Liver (tissue), 9 donors: Measurements from ENCODE around the gene RYR2. TPM values are rescaled to one million over a fixed set of nuclear protein-coding genes. Genes with fewer than 3 reads are reported as not detected.

Experiments used
- DNase-seq: peaks from one replicate; pipeline ENCODE4 v3.0.0-alpha.2; 2017; ENCODE audit warnings: low spot score
- H3K27ac ChIP-seq, 2 donors: one replicate each; pipeline ENCODE4 v1.7.0; 2013; ENCODE audit warnings: inconsistent platforms in 2 of 2, low read length in 2 of 2, control low read depth in 1 of 2, low read depth in 1 of 2, mild to moderate bottlenecking in 1 of 2
- H3K27me3 ChIP-seq, 4 donors: one replicate each; pipeline versions ENCODE4 v1.6.1 to v1.7.0; 2013; ENCODE audit warnings: low read length in 3 of 4, inconsistent platforms in 1 of 4, mild to moderate bottlenecking in 1 of 4, moderate library complexity in 1 of 4; ENCODE audit not compliant: control insufficient read depth in 4 of 4, insufficient read depth in 4 of 4
- H3K36me3 ChIP-seq, 4 donors: one replicate each; pipeline versions ENCODE4 v1.6.1 to v1.7.0; 2013; ENCODE audit warnings: low read length in 3 of 4, mild to moderate bottlenecking in 3 of 4, low read depth in 1 of 4, moderate library complexity in 1 of 4; ENCODE audit not compliant: control insufficient read depth in 4 of 4, insufficient read depth in 3 of 4
- H3K4me1 ChIP-seq, 4 donors: one replicate each; pipeline versions ENCODE4 v1.6.1 to v1.7.0; 2013; ENCODE audit warnings: low read length in 3 of 4, mild to moderate bottlenecking in 3 of 4, moderate library complexity in 1 of 4; ENCODE audit not compliant: control insufficient read depth in 4 of 4, insufficient read depth in 4 of 4
- H3K4me3 ChIP-seq, 3 donors: one replicate each; pipeline versions ENCODE4 v1.6.1 to v1.7.0; 2013; ENCODE audit warnings: low read length in 3 of 3, control low read depth in 1 of 3, low read depth in 1 of 3, mild to moderate bottlenecking in 1 of 3
- H3K9ac ChIP-seq, 2 donors: one replicate each; pipeline ENCODE4 v1.7.0; 2013; ENCODE audit warnings: low read length in 2 of 2, mild to moderate bottlenecking in 2 of 2, moderate library complexity in 2 of 2, control low read depth in 1 of 2, low read depth in 1 of 2
- H3K9me3 ChIP-seq, 4 donors: one replicate each; pipeline versions ENCODE4 v1.6.1 to v1.7.0; 2013; ENCODE audit warnings: low read length in 3 of 4; ENCODE audit not compliant: control insufficient read depth in 4 of 4
- ATF3 ChIP-seq: IDR thresholded peaks from 2 replicates; pipeline ENCODE4 v1.6.1; 2016; ENCODE audit warnings: antibody characterized with exemption
- CTCF ChIP-seq: fragments of 150-350 bp; IDR thresholded peaks from 2 replicates; pipeline ENCODE4 v1.5.1; 2017; ENCODE audit warnings: improper control_type of control experiment, low read depth, low read length; ENCODE audit not compliant: missing input control
- EGR1 ChIP-seq, 2 donors: IDR thresholded peaks; 2 replicates each; pipeline ENCODE4 v1.6.1; 2016 to 2018; ENCODE audit warnings: antibody characterized with exemption in 2 of 2, low read depth in 2 of 2
- FOXA1 ChIP-seq: IDR thresholded peaks from 2 replicates; pipeline ENCODE4 v1.6.1; 2016; ENCODE audit warnings: antibody characterized with exemption
- GABPA ChIP-seq, 2 donors: IDR thresholded peaks in 1 of 2; conservative IDR thresholded peaks in 1 of 2; 2 replicates each; pipeline ENCODE4 v1.6.1; 2016; ENCODE audit warnings: antibody characterized with exemption in 2 of 2, mild to moderate bottlenecking in 1 of 2, moderate library complexity in 1 of 2
- HNF4A ChIP-seq, 2 donors: conservative IDR thresholded peaks; 2 replicates each; pipeline ENCODE4 v1.6.1; 2016; ENCODE audit warnings: antibody characterized with exemption in 2 of 2, mild to moderate bottlenecking in 2 of 2
- HNF4G ChIP-seq: IDR thresholded peaks from 2 replicates; pipeline ENCODE4 v1.6.1; 2016; ENCODE audit warnings: antibody characterized with exemption
- JUND ChIP-seq, 2 donors: IDR thresholded peaks; 2 replicates each; pipeline ENCODE4 v1.6.1; 2016; ENCODE audit warnings: antibody characterized with exemption in 2 of 2
- NR2F2 ChIP-seq: IDR thresholded peaks from 2 replicates; pipeline ENCODE4 v1.6.1; 2016; ENCODE audit warnings: antibody characterized with exemption
- RAD21 ChIP-seq, 2 donors: IDR thresholded peaks; 2 replicates each; pipeline ENCODE4 v1.6.1; 2016; ENCODE audit warnings: antibody characterized with exemption in 2 of 2, mild to moderate bottlenecking in 2 of 2
- RXRA ChIP-seq, 2 donors: IDR thresholded peaks; 2 replicates each; pipeline ENCODE4 v1.6.1; 2017 to 2018; ENCODE audit warnings: antibody characterized with exemption in 2 of 2, mild to moderate bottlenecking in 1 of 2
- SP1 ChIP-seq: IDR thresholded peaks from 2 replicates; pipeline ENCODE4 v1.6.1; 2018; ENCODE audit warnings: antibody characterized with exemption, mild to moderate bottlenecking
- TAF1 ChIP-seq: conservative IDR thresholded peaks from 2 replicates; pipeline ENCODE4 v1.6.1; 2016; ENCODE audit warnings: antibody characterized with exemption, mild to moderate bottlenecking
- YY1 ChIP-seq: IDR thresholded peaks from 2 replicates; pipeline ENCODE4 v1.6.1; 2016; ENCODE audit warnings: antibody characterized with exemption, mild to moderate bottlenecking
- ZBTB33 ChIP-seq: IDR thresholded peaks from 2 replicates; pipeline ENCODE4 v1.6.1; 2016; ENCODE audit warnings: antibody characterized with exemption
- WGBS: extraction: QIAGEN DNeasy Blood & Tissue Kit; methylation state at CpG from one replicate; pipeline ENCODE4 v1.1.7; 2013; 5-methylcytosine and 5-hydroxymethylcytosine counted together
- polyA plus RNA-seq, 2 donors: library from polyadenylated mRNA; stranded (reverse) in 1 of 2; unstranded in 1 of 2; fragments of 200-250 nt in 1 of 2; fragments of >200 nt in 1 of 2; fragmentation: Nextera tagmentation in 1 of 2; extraction: Ambion mirVana in 1 of 2; gene quantifications; one replicate each; pipeline versions ENCODE4 v1.2.1 to v1.2.3, GENCODE V29; 2013 to 2015
- total RNA-seq, 2 donors: library from RNA; depleted of rRNA; stranded (reverse); fragments of >200 nt; gene quantifications; one replicate each; pipeline ENCODE4 v1.2.3, GENCODE V29; 2014
- TF ChIP-seq, protein P1 (sequence below): IDR thresholded peaks from 2 replicates; pipeline ENCODE4 v1.6.1; 2016; ENCODE audit warnings: antibody characterized with exemption, mild to moderate bottlenecking
- TF ChIP-seq, protein P2 (sequence below): IDR thresholded peaks from 2 replicates; pipeline ENCODE4 v1.6.1; 2016; ENCODE audit warnings: antibody characterized with exemption
- donor health status: healthy.
- donor health status: healthy.
- donor health status: healthy.
- donor health status: healthy.
- donor health status: healthy.

Gene RYR2
- total and polyA plus RNA-seq, 4 donors, result 0.06 to 0.75 (median 0.31) TPM

DNA sequence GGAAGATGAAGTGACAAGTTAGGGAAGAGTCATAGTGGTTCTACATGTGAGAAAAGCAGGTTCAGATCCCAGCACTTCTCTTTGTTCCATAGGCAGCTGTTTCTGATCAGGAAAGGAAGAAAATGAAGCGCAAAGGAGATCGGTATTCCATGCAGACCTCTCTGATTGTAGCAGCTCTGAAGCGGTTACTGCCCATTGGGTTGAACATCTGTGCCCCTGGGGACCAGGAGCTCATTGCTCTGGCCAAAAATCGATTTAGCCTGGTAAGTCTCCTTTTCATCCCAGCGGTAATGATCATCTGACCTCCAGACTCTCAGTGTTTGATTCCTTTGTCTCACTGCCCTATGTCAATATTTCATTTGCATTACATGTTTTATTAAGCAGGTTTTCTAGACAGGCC is 675.1 kb downstream of the RYR2 start:
- H3K4me1 ChIP-seq, result no peaks in the 10 kb centered on the region
- TF ChIP-seq NR2F2 (no peak), RAD21 (IDR thresholded peaks at IDR 0.05) (no peak), CTCF (no peak), HNF4G (no peak), TAF1 (no peak), ZBTB33 (no peak), YY1 (no peak), ATF3 (no peak), EGR1 (IDR thresholded peaks at IDR 0.05; ENCODE audit: low read depth in 2 of 2) (no peak), RXRA (IDR thresholded peaks at IDR 0.05) (no peak), SP1 (no peak), JUND (IDR thresholded peaks at IDR 0.05) (no peak), HNF4A (conservative IDR thresholded peaks at IDR 0.05) (no peak), GABPA (IDR thresholded peaks at IDR 0.05 in 1 of 2, conservative IDR thresholded peaks at IDR 0.05 in 1 of 2) (no peak)
- TF ChIP-seq, protein P1, sequence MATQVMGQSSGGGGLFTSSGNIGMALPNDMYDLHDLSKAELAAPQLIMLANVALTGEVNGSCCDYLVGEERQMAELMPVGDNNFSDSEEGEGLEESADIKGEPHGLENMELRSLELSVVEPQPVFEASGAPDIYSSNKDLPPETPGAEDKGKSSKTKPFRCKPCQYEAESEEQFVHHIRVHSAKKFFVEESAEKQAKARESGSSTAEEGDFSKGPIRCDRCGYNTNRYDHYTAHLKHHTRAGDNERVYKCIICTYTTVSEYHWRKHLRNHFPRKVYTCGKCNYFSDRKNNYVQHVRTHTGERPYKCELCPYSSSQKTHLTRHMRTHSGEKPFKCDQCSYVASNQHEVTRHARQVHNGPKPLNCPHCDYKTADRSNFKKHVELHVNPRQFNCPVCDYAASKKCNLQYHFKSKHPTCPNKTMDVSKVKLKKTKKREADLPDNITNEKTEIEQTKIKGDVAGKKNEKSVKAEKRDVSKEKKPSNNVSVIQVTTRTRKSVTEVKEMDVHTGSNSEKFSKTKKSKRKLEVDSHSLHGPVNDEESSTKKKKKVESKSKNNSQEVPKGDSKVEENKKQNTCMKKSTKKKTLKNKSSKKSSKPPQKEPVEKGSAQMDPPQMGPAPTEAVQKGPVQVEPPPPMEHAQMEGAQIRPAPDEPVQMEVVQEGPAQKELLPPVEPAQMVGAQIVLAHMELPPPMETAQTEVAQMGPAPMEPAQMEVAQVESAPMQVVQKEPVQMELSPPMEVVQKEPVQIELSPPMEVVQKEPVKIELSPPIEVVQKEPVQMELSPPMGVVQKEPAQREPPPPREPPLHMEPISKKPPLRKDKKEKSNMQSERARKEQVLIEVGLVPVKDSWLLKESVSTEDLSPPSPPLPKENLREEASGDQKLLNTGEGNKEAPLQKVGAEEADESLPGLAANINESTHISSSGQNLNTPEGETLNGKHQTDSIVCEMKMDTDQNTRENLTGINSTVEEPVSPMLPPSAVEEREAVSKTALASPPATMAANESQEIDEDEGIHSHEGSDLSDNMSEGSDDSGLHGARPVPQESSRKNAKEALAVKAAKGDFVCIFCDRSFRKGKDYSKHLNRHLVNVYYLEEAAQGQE, result no peak
- TF ChIP-seq, protein P2, sequence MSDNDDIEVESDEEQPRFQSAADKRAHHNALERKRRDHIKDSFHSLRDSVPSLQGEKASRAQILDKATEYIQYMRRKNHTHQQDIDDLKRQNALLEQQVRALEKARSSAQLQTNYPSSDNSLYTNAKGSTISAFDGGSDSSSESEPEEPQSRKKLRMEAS, result no peak
- no peaks in the 10 kb centered on the region for H3K27me3 ChIP-seq
- H3K9ac ChIP-seq, result no peak overlapping the region
- no peak overlapping the region for H3K4me3 ChIP-seq
- H3K36me3 ChIP-seq, result no peaks in the 10 kb centered on the region
- no peak for DNase-seq
- WGBS, result 77% methylated on average over 5 of the region's 5 CpGs
- H3K27ac ChIP-seq, result no peak overlapping the region
- H3K9me3 ChIP-seq, result no peaks in the 10 kb centered on the region

DNA sequence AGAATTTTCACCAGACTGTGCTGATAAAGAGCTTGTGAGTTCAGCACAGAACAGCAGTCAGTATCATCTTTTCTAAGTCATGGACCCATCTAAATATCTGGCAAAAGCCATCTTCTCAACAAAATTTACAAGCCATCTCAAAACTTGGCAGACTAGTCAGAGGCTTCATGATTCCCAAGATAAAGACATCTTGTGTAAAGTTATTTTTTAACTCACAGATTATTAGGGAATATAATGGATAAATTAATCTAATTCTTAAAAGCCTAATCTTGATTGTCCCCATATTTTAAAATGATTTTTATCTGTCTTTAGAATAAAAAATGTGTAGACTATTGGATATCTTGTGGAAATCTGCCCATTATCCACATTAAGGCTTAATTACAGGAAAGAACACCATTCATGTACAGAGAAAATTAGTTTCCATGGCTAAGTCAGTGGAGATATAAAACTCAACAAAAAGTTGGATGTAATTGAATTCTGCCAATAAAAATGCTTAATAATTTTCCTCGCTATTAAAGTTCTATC is 688.9 kb downstream of the RYR2 start:
- no peaks in the 10 kb centered on the region for H3K36me3 ChIP-seq
- no peaks in the 10 kb centered on the region for H3K27me3 ChIP-seq
- no peak overlapping the region for H3K4me3 ChIP-seq
- no peaks in the 10 kb centered on the region for H3K4me1 ChIP-seq
- H3K9ac ChIP-seq, result no peak overlapping the region
- H3K27ac ChIP-seq, result no peak overlapping the region
- no peaks in the 10 kb centered on the region for H3K9me3 ChIP-seq
- 95% methylated on average over 1 of the region's 1 CpG for WGBS
- no peak for DNase-seq
- TF ChIP-seq HNF4A (conservative IDR thresholded peaks at IDR 0.05) (no peak), EGR1 (IDR thresholded peaks at IDR 0.05; ENCODE audit: low read depth in 2 of 2) (no peak), FOXA1 (no peak), NR2F2 (no peak), TAF1 (no peak), ZBTB33 (no peak), CTCF (no peak), GABPA (IDR thresholded peaks at IDR 0.05 in 1 of 2, conservative IDR thresholded peaks at IDR 0.05 in 1 of 2) (no peak), YY1 (no peak), ATF3 (no peak), HNF4G (no peak)
